COR-L47 (cell line): ENCODE data around the gene NXF1.
"Not testable (repeated sequence)": the region's sequence is repeated elsewhere in the genome, so short reads cannot be mapped to it uniquely, and the experiment has no call there.

Experiments used
- DNase-seq: peaks from one replicate; lab custom pipeline; 2025; lab: John Stamatoyannopoulos, UW

Gene NXF1

DNA sequence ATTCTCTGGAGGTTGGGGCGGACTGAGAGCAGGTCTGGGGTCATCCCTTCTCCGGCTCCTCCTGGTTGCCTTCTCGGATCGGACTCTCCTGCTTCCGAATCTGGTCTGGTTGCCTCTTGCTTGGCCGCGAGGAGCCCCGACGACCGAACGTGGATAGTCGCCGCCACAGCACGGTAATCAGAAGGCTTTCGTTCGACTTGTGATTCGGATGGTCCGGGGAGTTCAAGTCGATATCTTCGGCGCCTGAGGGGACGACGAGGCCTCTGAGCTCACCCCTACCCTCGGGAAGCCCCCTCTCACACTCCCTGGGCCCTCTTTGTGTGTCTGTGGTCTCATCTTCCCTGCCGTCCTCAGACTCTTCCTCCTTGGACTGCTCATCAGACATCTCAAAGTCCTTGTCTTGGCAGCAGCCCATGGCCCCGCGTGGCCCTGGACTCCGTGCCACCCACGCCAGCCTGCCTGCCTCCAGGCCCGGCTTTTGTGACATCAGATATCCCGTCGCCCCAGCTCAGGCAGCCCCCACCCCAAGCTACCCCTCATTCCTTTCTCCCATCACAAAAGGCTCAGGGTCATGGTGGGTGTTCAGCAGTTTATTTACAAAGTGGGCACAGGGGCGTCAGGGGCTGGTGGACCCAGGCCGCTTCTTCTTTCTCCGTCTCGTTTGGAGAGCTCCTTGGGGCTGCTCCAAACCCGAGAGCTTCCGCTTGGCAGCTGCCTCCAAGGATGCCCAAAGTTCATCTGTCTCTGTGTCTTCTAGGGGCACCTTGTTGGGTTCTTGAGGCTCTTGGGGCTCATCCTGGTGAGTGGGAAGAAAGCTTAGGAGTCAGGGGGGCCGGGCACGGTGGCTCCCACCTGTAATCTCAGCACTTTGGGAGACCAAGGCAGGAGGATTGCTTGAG lies 27.3 kb upstream of the NXF1 start, which contains the start of gene TEX54:
TEX54 (minus strand) TSS at position 506 of the 899 bp plus-strand sequence.
- no peak for DNase-seq

DNA sequence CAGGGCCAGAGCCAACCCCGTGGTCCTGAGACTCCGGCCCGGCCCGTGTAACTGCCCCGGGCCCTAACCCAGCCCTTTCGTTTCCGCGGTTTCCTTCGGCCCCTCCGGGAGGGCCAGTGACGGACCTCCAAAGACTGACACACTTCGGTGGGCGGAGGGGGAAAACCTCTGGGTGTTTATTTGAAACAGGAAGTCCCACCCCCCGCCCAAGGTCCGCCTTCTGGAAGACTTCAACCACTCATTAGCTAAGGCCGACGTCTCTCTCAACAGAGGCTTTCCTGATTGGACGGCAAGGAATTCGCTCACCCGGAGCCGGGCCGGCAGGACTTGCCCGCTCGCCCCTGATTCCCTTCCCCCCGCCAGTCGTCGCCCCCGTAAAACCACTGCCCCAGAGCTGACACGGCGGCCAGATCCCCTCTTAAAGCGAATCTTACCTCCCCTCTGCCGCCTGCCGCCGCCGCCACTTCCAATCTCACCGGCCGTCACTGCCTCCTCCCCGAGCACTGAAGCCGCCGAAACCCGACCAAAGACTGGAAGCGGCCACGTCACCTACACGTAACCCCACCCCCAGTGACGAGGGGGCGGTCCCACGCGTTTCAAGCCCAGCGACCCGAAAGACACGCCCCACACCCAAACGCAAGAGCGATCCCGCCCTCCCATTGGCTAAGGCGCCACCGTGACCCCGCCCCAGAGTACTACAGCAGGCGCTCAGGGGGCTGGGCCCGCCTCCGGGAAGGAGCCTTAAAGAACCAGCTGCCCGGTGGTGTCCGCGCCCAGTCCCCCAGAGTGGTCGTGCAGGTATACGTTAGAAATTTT lies 26.5 kb upstream of the NXF1 start, which contains the start of gene STX5:
STX5 (minus strand) TSS at position 532 of the 816 bp plus-strand sequence. CDS start 808 bp downstream, outside the sequence.
- DNase-seq = peak; percentile 99

DNA sequence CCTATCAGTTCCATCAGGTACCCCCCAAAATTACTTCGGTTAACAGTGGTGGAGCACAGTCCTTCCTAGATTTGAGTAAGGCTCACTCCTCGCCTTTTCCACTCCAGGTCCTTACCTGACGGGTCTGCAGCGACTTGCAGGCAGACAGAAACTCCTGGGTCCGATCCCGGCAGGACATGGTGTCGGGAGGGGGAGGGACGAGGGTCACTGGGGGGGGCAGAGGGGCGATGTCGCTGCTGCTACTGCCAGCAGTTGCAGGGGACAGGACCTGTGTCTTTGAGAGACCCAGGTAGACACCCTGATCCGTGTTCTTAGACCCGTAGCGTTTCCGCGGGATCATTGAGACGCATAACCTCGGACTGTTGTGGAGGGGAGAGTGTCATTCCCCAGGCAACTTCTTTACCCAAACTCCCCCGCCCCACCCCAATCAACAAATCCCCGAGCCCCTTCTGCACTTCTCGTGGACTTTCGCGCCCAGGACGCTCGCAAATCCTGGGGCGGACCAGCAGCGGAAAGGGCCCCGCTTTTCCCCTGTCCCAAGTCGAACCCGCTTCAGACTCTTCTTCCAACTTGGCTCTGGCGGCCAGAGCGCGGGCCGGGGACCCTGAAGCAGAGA lies 25.8 kb upstream of the NXF1 start:
- peak; percentile 39 for DNase-seq

DNA sequence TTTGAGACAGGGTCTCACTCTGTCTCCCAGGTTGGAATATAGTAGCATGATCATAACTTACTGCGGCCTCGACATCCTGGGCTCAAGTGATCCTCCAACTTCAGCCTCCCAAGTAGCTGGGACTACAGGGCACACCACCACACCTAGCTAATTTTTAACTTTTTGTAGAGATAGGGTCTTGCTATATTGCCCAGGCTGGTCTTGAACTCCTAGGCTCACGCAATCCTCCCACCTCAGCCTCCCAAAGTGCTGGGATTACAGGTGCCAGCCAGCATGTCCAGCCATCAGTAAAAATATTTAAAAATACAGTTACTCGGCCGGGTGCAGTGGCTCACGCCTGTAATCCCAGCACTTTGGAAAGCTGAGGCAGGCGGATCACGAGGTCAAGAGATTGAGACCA lies 22.9 kb upstream of the NXF1 start:
- DNase-seq = not testable (repeated sequence)

DNA sequence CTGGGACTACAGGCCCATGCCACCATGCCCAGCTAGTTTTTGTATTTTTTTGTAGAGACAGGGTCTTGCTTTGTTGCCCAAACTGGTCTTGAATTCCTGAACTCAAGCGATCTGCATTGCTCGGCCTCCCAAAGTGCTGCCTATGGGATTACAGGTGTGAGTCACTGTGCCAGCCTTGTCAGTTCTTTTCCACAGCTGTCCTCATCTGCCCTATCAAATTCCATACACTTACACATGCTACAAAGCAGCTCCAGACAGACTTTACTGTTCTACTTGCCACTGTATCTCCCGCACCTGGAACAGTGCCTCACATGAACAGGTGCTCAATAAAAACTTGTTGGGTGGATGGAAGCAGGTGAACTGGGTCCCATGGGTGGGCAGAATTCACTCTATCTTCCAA lies 18.4 kb upstream of the NXF1 start:
- no peak for DNase-seq

DNA sequence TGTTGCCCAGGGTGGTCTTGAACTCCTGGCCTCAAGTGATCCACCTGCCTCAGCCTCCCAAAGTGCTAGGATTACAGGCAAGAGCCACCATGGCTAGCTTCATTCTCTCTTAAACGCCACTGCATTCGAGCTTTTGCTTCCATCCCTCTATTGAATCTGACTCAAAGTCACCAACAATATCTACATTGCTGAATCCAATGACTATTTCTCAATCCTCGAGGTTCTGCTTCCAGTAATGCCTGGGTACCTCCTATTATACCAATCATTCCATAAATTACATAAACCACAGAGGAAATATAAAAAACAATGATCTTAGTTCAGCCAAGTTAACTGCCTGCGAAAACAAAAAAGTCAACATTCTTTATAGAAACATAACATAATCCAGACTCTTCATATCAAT lies 11.9 kb upstream of the NXF1 start:
- DNase-seq = no peak

DNA sequence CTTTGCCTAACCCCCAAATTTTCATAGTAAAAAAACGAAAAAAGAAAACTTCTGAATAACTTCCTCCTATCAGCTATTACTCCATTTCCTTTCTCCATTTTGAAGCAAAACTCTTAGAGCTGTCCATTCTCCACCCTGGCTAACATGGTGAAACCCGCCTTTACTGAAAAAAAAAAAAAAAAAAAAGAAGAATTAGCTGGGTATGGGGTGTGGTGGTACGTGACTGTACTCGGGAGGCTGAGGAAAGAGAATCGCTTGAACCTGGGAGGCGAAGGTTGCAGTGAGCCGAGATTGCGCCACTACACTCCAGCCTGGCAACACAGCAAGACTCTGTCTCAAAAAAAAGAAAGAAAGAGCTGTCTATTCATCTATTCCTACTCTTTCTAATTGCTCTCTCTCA lies 11.3 kb upstream of the NXF1 start:
- DNase-seq = no peak

DNA sequence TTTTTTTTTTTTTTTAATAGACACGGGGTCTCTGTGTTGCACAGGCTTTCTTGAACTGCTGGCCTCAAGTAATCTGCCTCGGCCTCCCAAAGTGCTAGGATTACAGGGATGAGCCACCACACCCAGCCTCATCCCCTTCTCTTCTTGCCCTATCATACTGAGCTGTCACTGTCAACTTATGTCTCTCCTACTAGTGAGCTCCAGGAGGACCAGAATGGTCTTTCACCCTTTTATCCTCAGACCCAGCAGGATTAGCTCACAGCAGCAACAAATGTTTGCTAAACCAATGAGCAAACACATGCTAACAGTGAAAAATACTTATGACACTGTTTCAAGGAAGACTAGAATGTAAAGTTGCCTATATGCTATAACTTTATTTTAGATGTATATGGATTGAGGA lies 6.4 kb upstream of the NXF1 start:
- no peak for DNase-seq

DNA sequence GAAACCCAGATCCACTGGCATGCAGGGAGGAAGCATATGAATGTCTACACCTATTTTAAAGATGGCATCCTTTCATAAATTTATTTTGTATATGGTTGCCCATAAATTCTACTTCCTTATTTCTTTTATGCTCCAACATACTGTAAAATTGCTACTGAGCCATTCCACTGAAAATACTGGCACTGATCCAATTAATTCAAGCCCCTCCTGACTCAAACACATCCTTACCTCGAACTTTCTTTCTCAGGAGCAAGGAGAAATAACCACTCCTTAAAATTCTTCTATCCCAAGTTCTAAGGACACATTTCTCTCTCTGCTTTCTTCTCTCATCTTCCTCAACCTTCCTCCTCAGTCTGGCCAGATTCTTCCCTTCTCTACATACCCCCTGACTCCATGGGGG lies 5.5 kb upstream of the NXF1 start:
- DNase-seq = no peak

DNA sequence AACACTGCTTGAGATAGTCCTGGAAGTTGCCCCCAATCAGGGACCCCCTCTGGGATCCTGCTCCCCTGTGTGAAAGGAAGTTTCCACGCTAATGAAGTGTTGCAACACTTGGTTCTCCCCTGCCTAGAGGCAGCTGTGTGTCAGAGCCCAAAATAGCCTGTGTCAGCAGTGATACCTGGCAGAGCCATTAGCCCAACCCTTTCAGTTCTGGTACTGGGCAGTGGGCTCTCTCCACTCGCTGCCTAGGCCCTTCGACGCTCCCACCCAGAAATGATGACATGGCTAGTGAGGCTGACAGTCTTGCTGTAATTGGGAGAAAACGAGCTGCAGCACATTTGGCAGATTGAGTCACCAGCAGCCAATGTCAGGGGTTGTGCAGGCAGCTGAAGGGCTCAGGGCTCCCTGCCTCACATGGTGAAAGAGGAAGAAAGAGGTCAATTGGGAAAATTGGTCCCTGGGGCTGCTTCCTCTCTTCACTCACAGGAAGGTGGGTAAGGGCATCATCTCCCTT lies 1.4 kb upstream of the NXF1 start:
- DNase-seq = no peak

DNA sequence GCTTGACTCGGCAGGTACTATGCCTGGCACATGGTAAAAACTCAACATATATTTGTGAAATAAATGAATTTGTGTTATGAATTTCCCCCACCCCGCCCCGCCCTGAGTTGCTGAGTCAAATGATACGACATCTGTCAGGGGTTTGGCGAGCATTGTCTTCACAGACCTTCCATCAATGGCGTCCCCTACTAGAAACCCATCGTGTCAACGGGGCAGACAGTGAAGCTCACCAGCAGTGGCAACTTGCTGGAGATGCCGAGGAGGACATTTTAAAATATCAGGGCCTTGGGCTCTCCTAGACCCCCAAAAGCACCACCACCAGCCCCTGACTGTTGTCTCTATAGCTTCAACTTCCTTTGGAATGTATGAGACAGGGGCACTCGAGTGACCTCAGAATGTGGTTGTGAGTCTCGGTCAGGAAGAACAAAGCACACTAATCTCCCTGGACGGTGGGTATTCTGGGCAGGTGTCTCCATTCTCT lies 761 bp upstream of the NXF1 start:
- no peak for DNase-seq

DNA sequence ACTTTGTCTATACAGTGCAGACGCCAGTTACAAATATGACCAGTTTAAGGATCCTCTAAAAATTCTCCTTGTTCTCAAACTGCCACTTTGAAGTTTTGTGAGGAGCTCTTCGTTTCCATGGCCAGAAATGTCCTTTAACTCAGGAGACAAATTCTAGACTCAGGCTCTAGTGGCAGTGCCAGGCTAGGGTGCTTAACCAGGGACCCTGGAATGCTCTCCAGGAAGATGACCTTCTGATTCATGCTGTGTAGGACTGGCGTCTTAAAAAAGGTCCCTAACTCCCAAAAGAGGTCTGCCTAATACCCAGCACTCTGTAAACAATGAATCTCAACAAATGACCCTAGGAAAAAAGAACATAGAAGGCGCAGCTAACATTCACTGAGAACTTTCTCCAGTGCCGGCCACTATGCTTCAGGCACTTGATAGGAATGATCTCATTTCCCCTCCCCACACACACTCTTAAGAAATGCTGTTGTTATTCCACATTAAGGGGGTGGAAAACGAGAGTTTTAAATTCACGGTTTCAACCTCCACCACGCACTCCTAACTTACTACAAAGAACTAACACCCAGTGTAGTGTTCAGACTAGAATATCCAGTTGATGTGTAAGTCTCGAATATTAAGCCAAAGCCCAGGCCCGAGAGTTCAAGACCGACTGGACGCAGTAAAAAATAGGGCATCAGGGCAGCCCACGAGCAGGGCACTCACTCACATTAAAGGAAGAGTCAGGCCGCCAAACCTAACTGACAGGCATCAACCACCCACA lies 747 bp downstream of the NXF1 start:
- DNase-seq = no peak

DNA sequence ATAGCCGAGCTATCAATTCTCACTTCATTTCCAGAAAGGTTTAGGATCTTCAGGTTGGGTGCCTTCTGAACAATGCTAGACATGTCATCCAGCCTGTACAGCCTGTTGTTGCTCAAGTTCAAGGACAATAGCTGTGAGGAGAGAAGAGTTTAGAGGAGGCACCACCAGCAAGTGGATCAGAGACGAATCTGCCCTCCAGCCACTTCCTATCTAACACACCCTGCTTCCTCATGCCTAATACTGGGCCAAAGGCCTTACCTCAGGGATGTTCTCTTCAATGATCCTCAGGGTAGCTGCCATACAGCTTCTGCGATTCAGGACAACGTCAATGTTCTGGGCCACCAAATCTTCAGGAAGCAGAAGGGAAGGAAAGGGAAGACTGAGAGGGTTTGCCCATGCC lies 4.2 kb downstream of the NXF1 start:
- DNase-seq = no peak

DNA sequence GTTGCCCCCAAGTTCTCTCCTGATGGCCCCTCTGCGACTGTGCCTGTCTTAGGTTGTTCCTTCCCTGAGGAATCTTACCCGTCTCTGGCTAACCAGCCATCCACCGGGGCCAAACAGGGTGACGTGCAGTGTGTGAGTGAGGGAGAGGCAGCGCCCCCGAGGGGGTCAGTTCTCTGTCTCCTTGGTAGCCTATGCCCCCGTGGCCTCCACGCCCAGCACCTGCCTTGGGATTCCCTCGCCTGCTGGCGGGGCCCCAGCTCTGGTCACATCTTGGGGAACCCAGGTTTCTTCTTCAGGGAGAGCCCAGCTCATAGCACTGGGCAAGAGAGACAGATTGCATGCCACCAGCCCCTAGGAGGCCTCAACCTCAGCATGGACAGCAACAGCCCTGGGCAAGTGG lies 5.8 kb downstream of the NXF1 start:
- DNase-seq = no peak

DNA sequence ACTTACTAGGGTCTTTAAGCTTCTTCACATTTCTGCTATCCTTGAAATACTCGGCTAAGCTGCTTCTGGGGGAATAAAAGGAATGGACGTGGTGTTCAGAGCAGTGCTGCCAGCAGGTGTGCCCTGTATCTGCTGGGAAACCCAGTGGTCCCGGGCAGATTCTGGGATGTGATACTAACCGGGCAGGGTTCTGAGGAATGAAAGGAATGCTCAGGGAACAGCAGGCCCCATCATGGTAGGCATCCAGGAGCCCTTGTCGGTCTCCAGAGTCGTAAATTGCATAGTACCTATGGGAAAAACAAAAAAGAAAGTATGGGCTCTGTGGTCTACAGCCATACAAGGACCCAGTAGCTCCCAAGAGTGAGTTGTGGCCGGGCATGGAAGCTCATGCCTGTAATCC lies 9.0 kb downstream of the NXF1 start:
- DNase-seq = no peak

DNA sequence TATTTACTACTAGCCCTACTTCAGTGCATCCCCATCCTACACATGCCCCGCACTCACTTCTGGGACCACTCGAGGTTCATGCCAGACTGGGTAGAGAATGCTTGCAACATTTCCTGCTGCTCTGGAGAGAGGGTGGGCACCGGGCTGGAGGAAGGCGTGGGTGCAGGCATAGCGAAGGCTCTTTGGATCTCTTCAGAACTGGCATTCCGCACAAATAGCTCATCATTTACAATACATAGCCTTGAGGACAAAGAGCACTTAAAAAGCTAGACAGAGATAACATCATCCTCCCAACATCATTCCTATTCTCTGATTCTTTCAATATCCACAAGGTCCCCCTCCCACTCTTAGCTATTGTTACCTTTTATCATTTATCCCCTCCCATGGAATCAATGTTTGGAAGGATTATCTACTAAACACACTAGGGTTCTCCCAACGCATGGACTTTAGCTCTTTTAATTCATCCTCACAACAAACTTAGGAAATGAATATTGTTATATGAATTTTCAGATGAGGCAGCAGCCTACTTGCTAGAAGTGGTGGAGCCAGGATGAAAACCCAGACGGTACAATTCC lies 11.0 kb downstream of the NXF1 start:
- no peak for DNase-seq

DNA sequence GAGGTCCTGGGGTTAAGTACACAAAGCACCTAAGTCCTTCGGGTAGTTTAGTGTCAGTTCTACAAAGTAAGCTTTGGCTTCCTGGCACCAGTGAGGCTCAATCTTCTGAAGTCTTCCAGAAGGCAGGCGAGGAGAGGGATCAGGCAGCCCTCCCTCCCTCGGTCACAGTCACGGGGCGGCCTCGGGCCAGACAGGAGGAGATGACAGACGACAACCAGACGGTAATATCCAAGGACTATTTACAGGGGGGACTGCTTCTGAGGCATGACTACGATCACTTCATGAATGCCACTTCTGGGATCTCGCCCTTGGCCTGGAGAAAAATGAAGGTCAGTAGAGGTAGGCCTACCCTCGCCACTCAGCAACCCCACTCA lies 13.1 kb downstream of the NXF1 start:
- DNase-seq = no peak

DNA sequence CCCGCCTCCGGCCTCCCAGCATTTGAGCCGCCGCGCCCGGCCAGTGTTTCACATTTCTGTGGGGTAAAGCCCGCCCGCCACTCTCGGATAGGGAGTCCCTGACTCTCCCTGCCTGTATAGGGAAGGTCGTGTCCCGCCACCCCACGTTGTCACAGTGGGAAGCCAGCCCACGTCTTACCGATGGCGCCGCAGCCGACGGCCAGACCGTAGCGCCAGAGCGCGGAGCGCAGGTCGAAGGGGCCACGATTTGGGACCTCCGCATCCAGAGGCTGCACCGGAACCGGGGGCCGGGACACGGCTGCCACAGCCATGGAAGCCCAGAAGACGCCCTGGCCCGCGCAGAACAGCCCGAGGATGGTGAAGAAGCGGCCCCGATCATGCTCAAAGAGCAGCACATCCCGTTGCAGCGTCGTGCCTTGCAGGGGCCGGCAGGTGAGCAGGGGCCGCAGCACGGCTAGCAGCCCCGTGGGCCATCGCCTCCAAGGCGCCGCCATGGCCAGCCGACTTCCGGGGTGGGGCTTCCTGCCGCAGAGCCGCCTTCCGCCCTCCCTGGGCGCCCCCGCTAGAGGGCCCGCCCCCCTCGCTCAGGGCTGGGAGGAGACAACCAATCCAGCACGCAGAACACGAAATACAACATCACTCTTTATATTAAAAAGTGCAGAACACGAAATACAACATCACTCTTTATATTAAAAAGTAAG lies 13.6 kb downstream of the NXF1 start, which contains the start of gene TMEM223:
TMEM223 (minus strand) TSS at position 506 of the 701 bp plus-strand sequence; CDS start at position 494, 12 bp downstream.
- peak; percentile 68 for DNase-seq

DNA sequence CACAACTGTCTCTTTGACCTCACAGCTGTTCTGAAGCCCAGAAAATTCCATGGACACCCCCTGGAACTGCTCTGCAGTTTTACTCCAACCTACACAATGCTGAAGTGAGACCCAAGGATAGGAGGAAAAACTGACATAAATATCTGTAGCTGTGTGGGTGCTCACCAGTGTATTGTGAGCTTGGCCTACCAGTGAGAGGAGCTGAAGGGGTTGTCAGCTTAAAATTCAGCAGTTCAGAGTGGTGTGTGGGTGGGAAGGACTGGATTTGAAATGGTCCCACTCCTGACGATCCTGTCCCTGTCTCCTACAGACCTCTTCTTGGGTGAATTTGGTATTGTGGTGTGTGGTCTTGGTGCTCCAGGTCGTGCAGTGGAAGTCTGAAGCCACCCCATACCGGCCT lies 15.7 kb downstream of the NXF1 start:
- no peak for DNase-seq

DNA sequence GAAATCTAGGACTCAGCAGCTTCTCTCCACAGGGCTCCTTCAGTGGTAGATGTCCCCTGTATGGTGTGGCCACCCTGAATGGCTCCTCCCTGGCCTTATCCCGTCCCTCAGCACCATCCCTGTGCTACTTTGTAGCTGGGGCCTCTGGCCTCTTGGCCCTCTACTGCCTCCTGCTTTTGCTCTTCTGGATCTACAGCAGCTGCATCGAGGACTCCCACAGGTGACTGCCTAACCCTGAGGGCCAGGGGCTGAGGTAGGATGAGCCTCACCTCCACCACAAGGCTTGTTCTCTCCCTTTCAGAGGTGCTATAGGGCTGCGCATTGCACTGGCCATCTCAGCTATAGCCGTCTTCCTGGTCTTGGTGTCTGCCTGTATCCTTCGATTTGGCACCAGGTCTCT lies 16.2 kb downstream of the NXF1 start:
- DNase-seq = no peak
